ENCODE measurements around the gene MYO3B. TPM values are rescaled to one million over a fixed set of nuclear protein-coding genes. Genes with fewer than 3 reads are reported as not detected.

The MYO3B gene
- total RNA-seq, 4 donors from 2014 or later, result 6.0 to 7.4 (median 7.2) TPM

- Histone ChIP-seq H3K27ac (no peak overlapping the region), H3K36me3 (no peaks in the 10 kb centered on the region), H3K4me3 (replicated peaks in 1 of 3) (no peak overlapping the region), H3K9me3 (no peaks in the 10 kb centered on the region), H3K27me3 (no peaks in the 10 kb centered on the region), H3K4me1 (no peaks in the 10 kb centered on the region)
- no peak for DNase-seq
- intact Hi-C loops (cut with DNase I), result no loop called here
- WGBS, 2 donors, result 82 to 86% methylated on average over 7 of the region's 7 CpGs
- no peak for TF ChIP-seq POLR2A (IDR thresholded peaks at IDR 0.05)
- TF ChIP-seq, protein P1, sequence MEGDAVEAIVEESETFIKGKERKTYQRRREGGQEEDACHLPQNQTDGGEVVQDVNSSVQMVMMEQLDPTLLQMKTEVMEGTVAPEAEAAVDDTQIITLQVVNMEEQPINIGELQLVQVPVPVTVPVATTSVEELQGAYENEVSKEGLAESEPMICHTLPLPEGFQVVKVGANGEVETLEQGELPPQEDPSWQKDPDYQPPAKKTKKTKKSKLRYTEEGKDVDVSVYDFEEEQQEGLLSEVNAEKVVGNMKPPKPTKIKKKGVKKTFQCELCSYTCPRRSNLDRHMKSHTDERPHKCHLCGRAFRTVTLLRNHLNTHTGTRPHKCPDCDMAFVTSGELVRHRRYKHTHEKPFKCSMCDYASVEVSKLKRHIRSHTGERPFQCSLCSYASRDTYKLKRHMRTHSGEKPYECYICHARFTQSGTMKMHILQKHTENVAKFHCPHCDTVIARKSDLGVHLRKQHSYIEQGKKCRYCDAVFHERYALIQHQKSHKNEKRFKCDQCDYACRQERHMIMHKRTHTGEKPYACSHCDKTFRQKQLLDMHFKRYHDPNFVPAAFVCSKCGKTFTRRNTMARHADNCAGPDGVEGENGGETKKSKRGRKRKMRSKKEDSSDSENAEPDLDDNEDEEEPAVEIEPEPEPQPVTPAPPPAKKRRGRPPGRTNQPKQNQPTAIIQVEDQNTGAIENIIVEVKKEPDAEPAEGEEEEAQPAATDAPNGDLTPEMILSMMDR (IDR thresholded peaks at IDR 0.05), result no peak
These were observed 144.3 kb downstream of the MYO3B start for GRCh38 chr2:170322140-170322766.

DNA sequence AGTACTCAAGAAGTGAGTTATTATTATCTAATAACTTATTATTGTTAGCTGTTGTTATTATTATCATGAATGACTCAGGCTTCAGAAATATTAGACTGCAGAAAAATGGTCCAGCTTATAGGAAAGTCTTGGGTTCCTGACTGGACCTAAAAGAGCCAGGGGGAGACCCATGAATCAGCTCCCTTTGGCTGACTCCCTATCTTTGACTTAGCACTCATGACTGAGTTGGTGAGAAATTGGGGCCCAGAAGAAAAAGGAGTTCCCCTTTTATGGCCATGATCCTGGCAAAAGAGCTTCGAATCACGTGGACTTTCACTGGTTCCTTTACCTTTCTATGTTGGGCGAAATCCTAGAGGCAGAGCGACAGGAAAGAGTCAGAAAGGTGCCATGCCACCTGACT, 145.8 kb downstream of the MYO3B start:
- Histone ChIP-seq H3K27ac (no peak overlapping the region), H3K4me3 (replicated peaks in 1 of 3) (no peak overlapping the region), H3K27me3 (no peaks in the 10 kb centered on the region), H3K36me3 (no peaks in the 10 kb centered on the region), H3K4me1 (no peaks in the 10 kb centered on the region), H3K9me3 (no peaks in the 10 kb centered on the region)
- TF ChIP-seq, protein P1 (IDR thresholded peaks at IDR 0.05), result no peak
- TF ChIP-seq POLR2A (IDR thresholded peaks at IDR 0.05), result no peak
- intact Hi-C loops (cut with DNase I), result no loop called here
- no peak for DNase-seq
- 59% methylated on average over 4 of the region's 4 CpGs for WGBS, 2 donors

GRCh38 chr2:170324640-170325046, 146.7 kb downstream of the MYO3B start:
- Histone ChIP-seq H3K27ac (no peak overlapping the region), H3K27me3 (no peaks in the 10 kb centered on the region), H3K36me3 (no peaks in the 10 kb centered on the region), H3K9me3 (no peaks in the 10 kb centered on the region), H3K4me1 (no peaks in the 10 kb centered on the region), H3K4me3 (replicated peaks in 1 of 3) (no peak overlapping the region)
- no peak for TF ChIP-seq POLR2A (IDR thresholded peaks at IDR 0.05)
- TF ChIP-seq, protein P1 (IDR thresholded peaks at IDR 0.05), result peak in 5 of 6 experiments; percentile 28 to 65 (median 46)
- 20 to 24% methylated on average over 4 of the region's 4 CpGs for WGBS, 2 donors
- intact Hi-C loops (cut with DNase I), result no loop called here
- peak; percentile 8 to 13 for DNase-seq

DNA sequence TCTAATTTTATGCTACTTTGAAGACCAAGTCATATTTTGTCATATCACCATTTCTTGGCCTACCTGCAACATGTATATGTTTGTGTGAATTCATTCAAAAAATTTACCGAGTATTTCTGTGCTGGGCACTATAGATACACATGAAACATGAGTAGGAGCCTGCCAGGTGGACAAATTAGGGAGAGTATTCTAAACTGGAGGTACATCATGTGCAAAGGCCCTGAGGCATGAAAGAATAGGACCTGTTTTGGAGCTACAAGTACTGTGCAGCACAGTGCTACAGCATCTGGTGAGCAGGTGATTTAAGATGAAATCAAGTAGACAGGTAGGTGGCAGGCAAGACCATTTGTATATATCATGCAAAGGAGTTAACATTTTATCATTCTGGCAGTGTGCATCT, 152.9 kb downstream of the MYO3B start:
- no peaks in the 10 kb centered on the region for H3K4me1 ChIP-seq
- H3K27ac ChIP-seq, result no peak overlapping the region
- no peaks in the 10 kb centered on the region for H3K36me3 ChIP-seq
- H3K9me3 ChIP-seq, result no peaks in the 10 kb centered on the region
- no peak for DNase-seq
- no peaks in the 10 kb centered on the region for H3K27me3 ChIP-seq
- intact Hi-C loops (cut with DNase I), result no loop called here
- no peak overlapping the region for H3K4me3 ChIP-seq (replicated peaks in 1 of 3)
- 94 to 96% methylated on average over 1 of the region's 1 CpG for WGBS, 2 donors
- TF ChIP-seq, protein P1 (IDR thresholded peaks at IDR 0.05), result no peak
- TF ChIP-seq POLR2A (IDR thresholded peaks at IDR 0.05), result no peak

DNA sequence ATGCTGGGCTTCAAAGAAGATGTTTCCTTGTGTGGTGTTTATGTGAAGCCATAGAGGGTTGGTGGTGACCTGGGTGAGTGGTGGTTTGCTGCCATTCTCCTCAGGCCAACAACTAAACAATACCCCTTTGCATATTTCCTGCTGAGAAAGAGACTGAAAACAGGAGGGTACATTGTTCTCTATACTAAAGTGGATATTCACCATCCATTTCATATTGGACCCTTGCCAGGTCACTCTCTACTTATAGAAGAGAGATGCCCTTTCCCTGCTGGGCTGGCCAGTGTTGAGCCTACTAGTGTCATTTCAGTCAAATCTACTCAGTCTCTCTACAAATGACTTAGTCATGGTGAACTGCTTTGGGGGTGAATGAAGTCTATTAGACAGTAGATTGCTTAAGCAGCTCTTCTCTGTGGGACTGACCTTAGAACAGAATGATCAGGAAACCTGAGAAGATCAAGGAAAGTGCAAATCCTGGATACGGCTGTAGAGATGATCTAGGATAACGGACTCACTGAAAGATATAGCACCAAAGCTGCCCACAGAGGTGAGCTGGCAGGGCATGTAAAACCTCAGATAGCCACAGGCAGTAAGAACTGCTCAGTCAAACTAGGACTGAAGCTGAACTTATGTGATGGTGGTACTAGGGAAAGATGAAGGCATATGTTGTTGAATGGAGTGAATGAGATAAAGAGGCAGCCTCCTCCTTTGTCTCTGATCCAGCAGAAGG, 154.9 kb downstream of the MYO3B start:
- TF ChIP-seq, protein P1 (IDR thresholded peaks at IDR 0.05), result no peak
- no peak for TF ChIP-seq POLR2A (IDR thresholded peaks at IDR 0.05)
- H3K27ac ChIP-seq, result no peak overlapping the region
- H3K4me3 ChIP-seq (replicated peaks in 1 of 3), result no peak overlapping the region
- no peak for DNase-seq
- intact Hi-C loops (cut with DNase I), result no loop called here
- no peaks in the 10 kb centered on the region for H3K36me3 ChIP-seq
- H3K27me3 ChIP-seq, result no peaks in the 10 kb centered on the region
- H3K4me1 ChIP-seq, result no peaks in the 10 kb centered on the region
- no peaks in the 10 kb centered on the region for H3K9me3 ChIP-seq
- WGBS, 2 donors, result 67 to 94% methylated on average over 2 of the region's 2 CpGs
